Heart left ventricle (tissue), 13 donors: ENCODE results near the gene STAU1.

Experiments used
- CTCF ChIP-seq, 12 donors: fragments of 200-600 bp; sonication (generic) in 4 of 12; IDR thresholded peaks; one replicate each; pipeline versions ENCODE4 v1.5.0 to v1.8.0; 2018 to 2022; ENCODE audit warnings: antibody characterized with exemption in 12 of 12, mild to moderate bottlenecking in 5 of 12
- POLR2A ChIP-seq, 2 donors: fragments of 450-650 bp; IDR thresholded peaks; one replicate each; pipeline ENCODE4 v1.6.1; 2017; ENCODE audit warnings: antibody characterized with exemption in 2 of 2, mild to moderate bottlenecking in 2 of 2, moderate library complexity in 2 of 2
- donor health status: ischemic (EF 13 %, LVEDD 7.1; RV severe dilation, severe dysfunction).
- donor health status: DM: no; HTN: yes; CAD: no.
- donor health status: DM: no; HTN: no; CAD: no.
- donor health status: ischemic (EF 25% LVEDD 6.9; RV normal size, moderate dysfunction).
- donor health status: ischemic (EF 25% LVEDD 5.7; RV mildly dilated, moderate dysfunction).
- donor health status: ischemic (EF 35%, LVEDD 5.7; RV mildly dilated, moderate dysfunction).
- donor health status: nonischemic (EF 11% LVEDD 7.7; RV severe dilation, severe dysfunction).
- donor health status: DM: yes; HTN: yes; CAD: no.
- donor health status: PGD.
- donor health status: ischemic (EF 29% LVEDD 5.4; RV normal size, mild dysfunction).
- donor health status: nonischemic (EF 23%, LVEDD 6.1; RV moderate dilation, normal function).

- TF ChIP-seq CTCF (IDR thresholded peaks at IDR 0.05) (no peak), POLR2A (IDR thresholded peaks at IDR 0.05) (no peak)
Measured at GRCh38 chr20:49157146-49157545, 31.0 kb downstream of the STAU1 start.
